Duodenal mucosa (tissue), 2 donors: Measurements from ENCODE around the gene MACC1.
"Not testable (repeated sequence)": the region's sequence is repeated elsewhere in the genome, so short reads cannot be mapped to it uniquely, and the experiment has no call there.

ENCODE experiments used
- H3K27ac ChIP-seq: one replicate; pipeline ENCODE4 v1.7.0; 2013; ENCODE audit warnings: low read depth, low read length
- H3K27me3 ChIP-seq, 2 donors: one replicate each; pipeline ENCODE4 v1.7.0; 2013; ENCODE audit warnings: low read length in 2 of 2, control low read depth in 1 of 2; ENCODE audit not compliant: insufficient read depth in 2 of 2, control insufficient read depth in 1 of 2
- H3K36me3 ChIP-seq, 2 donors: one replicate each; pipeline ENCODE4 v1.7.0; 2013; ENCODE audit warnings: low read length in 2 of 2, control low read depth in 1 of 2; ENCODE audit not compliant: insufficient read depth in 2 of 2, control insufficient read depth in 1 of 2
- H3K4me1 ChIP-seq, 2 donors: one replicate each; pipeline ENCODE4 v1.7.0; 2013; ENCODE audit warnings: low read length in 2 of 2, control low read depth in 1 of 2; ENCODE audit not compliant: insufficient read depth in 2 of 2, control insufficient read depth in 1 of 2
- H3K4me3 ChIP-seq, 2 donors: one replicate each; pipeline ENCODE4 v1.7.0; 2013; ENCODE audit warnings: low read length in 2 of 2, low read depth in 1 of 2
- H3K9ac ChIP-seq, 2 donors: one replicate each; pipeline ENCODE4 v1.7.0; 2013; ENCODE audit warnings: low read length in 2 of 2, low read depth in 1 of 2
- H3K9me3 ChIP-seq, 2 donors: one replicate each; pipeline ENCODE4 v1.7.0; 2013; ENCODE audit warnings: low read length in 2 of 2, control low read depth in 1 of 2; ENCODE audit not compliant: control insufficient read depth in 1 of 2

The MACC1 gene

DNA sequence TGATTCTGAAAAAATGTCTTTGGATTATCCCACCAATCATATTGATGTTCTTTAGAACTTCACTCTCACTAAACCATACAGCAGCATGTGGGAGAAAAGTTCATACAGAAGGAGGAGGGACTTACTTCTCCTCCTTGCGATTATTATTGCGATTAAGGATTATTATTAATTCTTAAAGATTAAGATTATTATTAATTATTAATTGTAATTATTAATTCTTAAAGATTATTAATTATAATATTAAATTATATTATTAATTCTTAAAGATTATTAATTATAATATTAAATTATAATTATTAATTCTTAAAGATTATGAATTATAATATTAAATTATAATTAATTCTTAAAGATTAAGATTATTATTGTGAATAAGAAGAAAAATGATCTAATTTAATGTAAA, 80.5 kb downstream of the MACC1 start:
- H3K27ac ChIP-seq = no peak overlapping the region
- no peaks in the 10 kb centered on the region for H3K27me3 ChIP-seq
- no peaks in the 10 kb centered on the region for H3K9me3 ChIP-seq
- no peaks in the 10 kb centered on the region for H3K4me1 ChIP-seq
- peaks cover 9 to 10% of the 10 kb centered on the region in 2 donors for H3K36me3 ChIP-seq
- H3K4me3 ChIP-seq = no peak overlapping the region
- no peak overlapping the region for H3K9ac ChIP-seq

DNA sequence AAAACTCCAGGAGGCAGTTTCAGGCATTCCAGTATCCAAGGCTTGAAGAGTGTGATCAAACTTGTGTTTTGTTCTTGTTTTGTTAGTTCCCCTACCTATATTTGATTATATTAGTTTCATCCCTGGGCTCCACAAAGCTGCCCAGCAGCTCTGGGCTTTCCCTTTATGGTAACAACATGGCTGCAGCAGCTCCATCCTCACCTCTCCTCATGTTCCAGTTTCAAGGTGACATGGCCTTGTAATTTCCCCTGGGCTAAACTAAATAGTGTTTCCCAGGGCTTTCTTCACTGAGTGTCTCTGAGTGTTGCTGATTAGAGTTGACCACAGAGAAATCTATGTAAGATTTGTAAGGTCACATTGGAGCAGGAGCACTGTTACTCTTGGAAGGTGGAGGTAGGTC, 83.4 kb downstream of the MACC1 start:
- Histone ChIP-seq H3K9ac (no peak overlapping the region), H3K9me3 (no peaks in the 10 kb centered on the region), H3K36me3 (peaks cover 0 to 3% of the 10 kb centered on the region in 2 donors), H3K4me1 (no peaks in the 10 kb centered on the region), H3K4me3 (no peak overlapping the region), H3K27ac (no peak overlapping the region), H3K27me3 (no peaks in the 10 kb centered on the region)

DNA sequence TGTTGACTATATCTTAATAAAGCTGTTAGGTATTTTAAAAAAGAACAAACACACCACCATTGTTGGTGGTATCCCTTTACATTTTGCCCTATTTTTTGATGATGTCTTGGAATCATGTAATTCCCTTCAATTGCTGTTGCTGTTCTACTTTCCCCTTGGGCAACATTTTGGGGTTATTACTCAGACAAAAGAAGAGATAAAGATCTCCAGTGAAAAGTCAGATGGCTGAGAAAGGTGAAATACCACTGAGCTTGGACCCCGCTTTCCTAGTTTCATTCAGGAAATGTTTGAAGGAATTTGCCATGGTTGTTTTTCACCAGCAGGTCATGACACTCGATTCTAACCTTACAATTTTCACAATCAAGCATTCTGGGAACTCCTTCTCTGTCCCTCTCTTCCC, 84.6 kb downstream of the MACC1 start:
- H3K27ac ChIP-seq = no peak overlapping the region
- H3K9ac ChIP-seq = no peak overlapping the region
- H3K9me3 ChIP-seq = no peaks in the 10 kb centered on the region
- H3K27me3 ChIP-seq = no peaks in the 10 kb centered on the region
- H3K4me1 ChIP-seq = peaks cover 0 to 5% of the 10 kb centered on the region in 2 donors
- H3K36me3 ChIP-seq = peaks cover 0 to 3% of the 10 kb centered on the region in 2 donors
- H3K4me3 ChIP-seq = no peak overlapping the region

DNA sequence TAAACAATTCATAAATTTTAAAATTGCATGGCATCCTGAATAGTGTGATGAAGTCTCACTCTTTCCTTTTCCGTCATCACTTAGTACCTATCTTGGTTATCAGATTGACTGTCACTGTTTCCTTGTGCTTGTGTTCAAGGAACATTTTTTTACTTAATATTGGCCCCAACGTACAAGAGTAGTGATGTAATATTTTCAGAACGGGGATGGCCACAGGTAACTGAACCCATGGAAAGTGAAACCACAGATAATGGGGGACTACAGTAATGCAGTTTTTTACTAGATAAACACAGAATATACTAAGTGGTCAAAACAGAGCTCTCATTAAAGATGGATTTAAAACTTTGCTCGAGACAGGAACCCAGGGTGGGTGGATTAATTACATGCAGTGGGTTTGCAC, 85.4 kb downstream of the MACC1 start:
- no peak overlapping the region for H3K9ac ChIP-seq
- H3K36me3 ChIP-seq = peaks cover 0 to 3% of the 10 kb centered on the region in 2 donors
- no peaks in the 10 kb centered on the region for H3K9me3 ChIP-seq
- peaks cover 0 to 5% of the 10 kb centered on the region in 2 donors for H3K4me1 ChIP-seq
- H3K4me3 ChIP-seq = no peak overlapping the region
- no peaks in the 10 kb centered on the region for H3K27me3 ChIP-seq
- no peak overlapping the region for H3K27ac ChIP-seq

DNA sequence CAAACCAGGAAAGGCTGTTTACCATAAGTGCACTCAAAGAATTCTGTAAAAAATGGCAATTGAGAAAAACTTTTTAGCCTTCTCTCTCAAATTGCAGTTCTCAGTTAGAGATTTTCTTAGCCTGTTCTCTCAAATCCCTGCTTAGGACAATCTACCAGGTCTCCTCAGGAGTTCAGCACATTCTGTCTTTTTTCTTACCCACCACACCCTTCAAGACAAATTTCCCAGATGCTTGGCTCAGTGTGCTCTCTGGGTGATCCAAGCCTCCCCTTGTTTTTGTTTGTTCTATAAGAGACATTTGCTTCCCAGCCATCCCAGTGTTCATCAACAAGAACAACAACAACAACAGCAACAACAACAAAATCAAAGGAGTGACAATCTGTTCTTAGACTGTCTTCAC, 87.3 kb downstream of the MACC1 start:
- Histone ChIP-seq H3K9ac (no peak overlapping the region), H3K9me3 (no peaks in the 10 kb centered on the region), H3K4me1 (peaks cover 0 to 5% of the 10 kb centered on the region in 2 donors), H3K36me3 (no peaks in the 10 kb centered on the region), H3K27me3 (no peaks in the 10 kb centered on the region), H3K27ac (no peak overlapping the region), H3K4me3 (no peak overlapping the region)

DNA sequence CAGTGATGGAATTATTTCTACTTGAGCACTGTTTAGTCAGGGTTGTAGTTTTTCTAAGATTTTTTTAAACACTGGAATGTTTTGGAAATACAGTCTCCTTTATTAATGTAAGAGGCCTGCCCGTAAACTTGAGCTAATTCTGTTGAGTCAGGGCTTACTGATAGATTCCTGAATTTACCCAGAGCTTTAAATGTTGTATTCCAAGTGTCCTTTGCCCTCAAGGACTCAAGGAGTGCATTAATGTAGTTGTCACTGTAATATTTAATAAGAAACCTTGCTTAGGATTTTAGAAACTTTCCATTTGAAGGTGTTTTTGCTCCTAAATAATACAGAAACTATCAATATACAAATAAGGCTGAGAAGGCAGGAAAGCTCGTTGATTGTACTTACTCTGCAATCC, 89.2 kb downstream of the MACC1 start:
- Histone ChIP-seq H3K4me3 (no peak overlapping the region), H3K9me3 (no peaks in the 10 kb centered on the region), H3K27ac (no peak overlapping the region), H3K4me1 (peaks cover 0 to 5% of the 10 kb centered on the region in 2 donors), H3K9ac (no peak overlapping the region), H3K36me3 (no peaks in the 10 kb centered on the region), H3K27me3 (no peaks in the 10 kb centered on the region)

DNA sequence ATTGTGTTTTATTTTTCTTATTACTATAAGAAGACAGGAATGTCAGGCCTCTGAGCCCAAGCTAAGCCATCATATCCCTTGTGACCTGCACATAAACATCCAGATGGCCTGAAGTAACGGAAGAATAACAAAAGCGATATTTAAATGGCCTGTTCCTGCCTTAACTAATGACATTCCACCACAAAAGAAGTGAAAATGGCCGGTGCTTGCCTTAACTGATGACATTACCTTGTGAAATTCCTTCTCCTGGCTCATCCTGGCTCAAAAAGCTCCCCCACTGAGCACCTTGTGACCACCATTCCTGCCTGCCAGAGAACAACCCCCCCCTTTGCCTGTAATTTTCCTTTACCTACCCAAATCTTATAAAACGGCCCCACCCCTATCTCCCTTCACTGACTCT, 91.1 kb downstream of the MACC1 start:
- H3K9me3 ChIP-seq, H3K4me1 ChIP-seq, H3K27me3 ChIP-seq, H3K9ac ChIP-seq, H3K36me3 ChIP-seq, H3K4me3 ChIP-seq, H3K27ac ChIP-seq: not testable (repeated sequence)

DNA sequence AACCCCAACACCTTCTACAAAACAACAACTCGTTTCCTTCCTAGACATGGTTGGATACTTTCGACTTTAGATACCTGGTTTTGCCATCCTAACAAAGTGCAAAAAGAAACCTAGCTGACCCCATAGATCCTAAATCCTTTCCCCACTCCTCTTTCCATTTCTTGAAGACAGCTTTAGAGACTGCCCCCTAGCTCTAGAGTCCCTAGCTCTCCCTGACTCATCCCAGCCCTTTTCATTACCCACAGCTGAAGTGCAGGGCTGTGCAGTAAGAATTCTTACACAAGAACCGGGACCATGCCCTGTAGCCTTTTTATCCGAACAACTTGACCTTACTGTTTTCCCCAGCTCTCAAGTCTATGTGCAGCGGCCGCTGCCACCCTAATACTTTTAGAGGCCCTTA, 93.1 kb downstream of the MACC1 start:
- H3K27me3 ChIP-seq, H3K9ac ChIP-seq, H3K9me3 ChIP-seq, H3K36me3 ChIP-seq, H3K27ac ChIP-seq, H3K4me1 ChIP-seq, H3K4me3 ChIP-seq: not testable (repeated sequence)

DNA sequence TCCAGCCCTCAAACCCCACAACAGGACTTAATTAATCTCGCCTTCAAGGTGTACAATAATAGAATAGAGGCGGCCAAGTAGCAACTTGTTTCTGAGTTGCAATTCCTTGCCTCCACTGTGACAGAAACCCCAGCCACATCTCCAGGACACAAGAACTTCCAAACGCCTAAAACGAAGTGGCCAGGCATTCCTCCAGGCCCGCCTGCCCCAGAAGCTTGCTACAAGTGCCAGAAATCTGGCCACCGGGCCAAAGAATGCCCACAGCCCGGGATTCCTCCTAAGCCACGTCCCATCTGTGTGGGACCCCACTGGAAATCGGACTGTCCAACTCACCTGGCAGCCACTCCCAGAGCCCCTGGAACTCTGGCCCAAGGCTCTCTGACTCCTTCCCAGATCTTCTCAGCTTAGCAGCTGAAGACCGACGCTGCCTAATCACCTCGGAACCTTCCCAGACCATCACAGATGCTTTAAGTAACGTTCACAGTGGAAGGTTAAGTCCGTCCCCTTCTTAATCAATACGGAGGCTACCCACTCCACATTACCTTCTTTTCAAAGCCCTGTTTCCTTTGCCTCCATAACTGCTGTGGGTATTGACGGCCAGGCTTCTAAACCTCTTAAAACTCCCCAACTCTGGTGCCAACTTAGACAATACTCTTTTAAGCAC, 94.4 kb downstream of the MACC1 start:
- H3K27me3 ChIP-seq, H3K4me3 ChIP-seq: not testable (repeated sequence)

DNA sequence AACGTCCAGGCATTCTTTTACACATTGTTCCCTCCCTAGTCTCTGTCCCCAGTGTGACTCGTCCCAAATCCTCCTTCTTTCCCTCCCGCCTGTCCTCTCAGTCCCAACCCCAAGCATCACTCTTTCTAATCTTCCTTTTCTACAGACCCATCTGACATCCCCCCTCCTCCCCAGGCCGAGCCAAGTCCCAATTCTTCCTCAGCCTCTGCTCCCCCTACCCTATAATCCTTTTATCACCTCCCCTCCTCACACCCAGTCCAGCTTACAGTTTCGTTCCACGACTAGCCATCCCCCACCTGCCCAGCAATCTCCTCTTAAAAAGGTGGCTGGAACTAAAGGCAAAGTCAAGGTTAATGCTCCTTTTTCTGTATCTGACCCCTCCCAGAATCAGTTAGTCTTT, 95.1 kb downstream of the MACC1 start:
- Histone ChIP-seq H3K36me3 (no peaks in the 10 kb centered on the region), H3K9ac (no peak overlapping the region), H3K27me3 (no peaks in the 10 kb centered on the region), H3K4me3 (no peak overlapping the region), H3K4me1 (no peaks in the 10 kb centered on the region), H3K27ac (no peak overlapping the region), H3K9me3 (no peaks in the 10 kb centered on the region)

More for the DNA sequence above, 94.4 kb downstream of the MACC1 start:
- not testable (repeated sequence) for H3K9ac ChIP-seq, H3K9me3 ChIP-seq, H3K4me1 ChIP-seq, H3K36me3 ChIP-seq, H3K27ac ChIP-seq

DNA sequence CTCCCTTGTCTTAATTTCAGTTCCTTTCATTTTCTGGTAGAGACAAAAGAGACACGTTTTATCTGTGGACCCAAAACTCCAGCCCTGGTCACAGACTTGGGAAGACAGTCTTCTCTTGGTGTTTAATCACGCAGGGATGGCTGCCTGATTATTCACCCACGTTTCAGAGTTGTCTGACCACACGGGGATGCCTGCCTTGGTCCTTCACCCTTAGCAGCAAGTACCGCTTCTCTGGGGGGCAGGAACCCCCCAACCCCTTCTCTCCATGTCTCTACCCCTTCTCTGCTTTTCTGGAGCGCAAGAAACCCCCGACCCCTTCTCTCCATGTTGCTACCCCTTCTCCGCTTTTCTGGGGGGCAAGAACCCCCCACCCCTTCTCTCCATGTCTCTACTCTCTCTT, 95.8 kb downstream of the MACC1 start:
- Histone ChIP-seq H3K9ac (no peak overlapping the region), H3K4me1 (no peaks in the 10 kb centered on the region), H3K9me3 (no peaks in the 10 kb centered on the region), H3K36me3 (no peaks in the 10 kb centered on the region), H3K27ac (no peak overlapping the region), H3K4me3 (no peak overlapping the region), H3K27me3 (no peaks in the 10 kb centered on the region)
